ENCODE data around the gene MMP23B.
"Not testable (repeated sequence)": the region's sequence is repeated elsewhere in the genome, so short reads cannot be mapped to it uniquely, and the experiment has no call there.

Gene MMP23B

GRCh38 chr1:1631782-1632420 is at the start of gene MMP23B:
MMP23B (plus strand) TSS chr1:1632173; CDS start chr1:1632219, 46 bp downstream.
- no peaks in the 10 kb centered on the region for H3K9me3 Mint-ChIP-seq

GRCh38 chr1:1582585-1583346 is 49.2 kb upstream of the MMP23B start:
- no peak overlapping the region for H3K4me3 Mint-ChIP-seq

More at GRCh38 chr1:1631782-1632420, at the start of gene MMP23B:
- peak within 1 kb of the TSS; percentile 41 for H3K27ac Mint-ChIP-seq
- peak within 1 kb of the TSS; percentile 66 for H3K4me3 Mint-ChIP-seq
- H3K4me1 Mint-ChIP-seq = peaks cover 3% of the 10 kb centered on the region
- H3K36me3 Mint-ChIP-seq = no peaks in the 10 kb centered on the region
- peaks cover 2% of the 10 kb centered on the region for H3K27me3 Mint-ChIP-seq

GRCh38 chr1:1583347-1584010 is 48.5 kb upstream of the MMP23B start:
- no peaks in the 10 kb centered on the region for H3K9me3 Mint-ChIP-seq
- no peak overlapping the region for H3K4me3 Mint-ChIP-seq
- H3K27me3 Mint-ChIP-seq = peaks cover 1% of the 10 kb centered on the region
- no peaks in the 10 kb centered on the region for H3K36me3 Mint-ChIP-seq
- no peak overlapping the region for H3K27ac Mint-ChIP-seq
- H3K4me1 Mint-ChIP-seq = no peaks in the 10 kb centered on the region

More at GRCh38 chr1:1582585-1583346, 49.2 kb upstream of the MMP23B start:
- Mint-ChIP-seq H3K4me1 (no peaks in the 10 kb centered on the region), H3K27ac (no peak overlapping the region), H3K36me3 (no peaks in the 10 kb centered on the region), H3K27me3 (peaks cover 1% of the 10 kb centered on the region), H3K9me3 (no peaks in the 10 kb centered on the region)

GRCh38 chr1:1591452-1591851 is 40.5 kb upstream of the MMP23B start:
- no peak overlapping the region for H3K27ac Mint-ChIP-seq
- H3K4me1 Mint-ChIP-seq = no peaks in the 10 kb centered on the region
- H3K4me3 Mint-ChIP-seq = no peak overlapping the region
- H3K36me3 Mint-ChIP-seq = no peaks in the 10 kb centered on the region
- H3K27me3 Mint-ChIP-seq = no peaks in the 10 kb centered on the region
- no peaks in the 10 kb centered on the region for H3K9me3 Mint-ChIP-seq

GRCh38 chr1:1593834-1594601 is 38.0 kb upstream of the MMP23B start:
- Mint-ChIP-seq H3K27ac (no peak overlapping the region), H3K36me3 (no peaks in the 10 kb centered on the region), H3K4me1 (peaks cover 9% of the 10 kb centered on the region), H3K4me3 (no peak overlapping the region), H3K9me3 (no peaks in the 10 kb centered on the region), H3K27me3 (no peaks in the 10 kb centered on the region)

GRCh38 chr1:1594602-1595260 is 37.2 kb upstream of the MMP23B start:
- no peaks in the 10 kb centered on the region for H3K27me3 Mint-ChIP-seq

GRCh38 chr1:1595341-1595740 is 36.6 kb upstream of the MMP23B start:
- not testable (repeated sequence) for H3K4me3 Mint-ChIP-seq, H3K36me3 Mint-ChIP-seq, H3K4me1 Mint-ChIP-seq, H3K9me3 Mint-ChIP-seq, H3K27ac Mint-ChIP-seq, H3K27me3 Mint-ChIP-seq

More at GRCh38 chr1:1594602-1595260, 37.2 kb upstream of the MMP23B start:
- Mint-ChIP-seq H3K36me3 (no peaks in the 10 kb centered on the region), H3K4me3 (no peak overlapping the region), H3K9me3 (no peaks in the 10 kb centered on the region), H3K27ac (no peak overlapping the region), H3K4me1 (peaks cover 10% of the 10 kb centered on the region)

- H3K9me3 Mint-ChIP-seq = no peaks in the 10 kb centered on the region
- H3K4me3 Mint-ChIP-seq = no peak overlapping the region
- H3K4me1 Mint-ChIP-seq = peaks cover 10% of the 10 kb centered on the region
- no peak overlapping the region for H3K27ac Mint-ChIP-seq
- no peaks in the 10 kb centered on the region for H3K27me3 Mint-ChIP-seq
- H3K36me3 Mint-ChIP-seq = no peaks in the 10 kb centered on the region
Observed at GRCh38 chr1:1596493-1597274, 35.3 kb upstream of the MMP23B start.

GRCh38 chr1:1597275-1597930 is 34.6 kb upstream of the MMP23B start:
- Mint-ChIP-seq H3K36me3 (no peaks in the 10 kb centered on the region), H3K9me3 (no peaks in the 10 kb centered on the region), H3K27me3 (no peaks in the 10 kb centered on the region), H3K4me3 (peak overlapping the region; percentile 45), H3K4me1 (peaks cover 10% of the 10 kb centered on the region), H3K27ac (no peak overlapping the region)

- Mint-ChIP-seq H3K4me1 (peaks cover 10% of the 10 kb centered on the region), H3K27me3 (no peaks in the 10 kb centered on the region), H3K36me3 (no peaks in the 10 kb centered on the region), H3K4me3 (peak overlapping the region; percentile 45), H3K9me3 (no peaks in the 10 kb centered on the region), H3K27ac (no peak overlapping the region)
Observed at GRCh38 chr1:1598051-1598719, 33.8 kb upstream of the MMP23B start.

- Mint-ChIP-seq H3K27me3 (no peaks in the 10 kb centered on the region), H3K27ac (peak overlapping the region; percentile 85), H3K4me1 (peaks cover 10% of the 10 kb centered on the region), H3K4me3 (peak overlapping the region; percentile 82), H3K9me3 (no peaks in the 10 kb centered on the region), H3K36me3 (no peaks in the 10 kb centered on the region)
Observed at GRCh38 chr1:1598720-1599029, 33.3 kb upstream of the MMP23B start.

GRCh38 chr1:1599030-1599934 is 32.7 kb upstream of the MMP23B start:
- peak overlapping the region; percentile 82 for H3K4me3 Mint-ChIP-seq
- H3K36me3 Mint-ChIP-seq = no peaks in the 10 kb centered on the region
- H3K9me3 Mint-ChIP-seq = no peaks in the 10 kb centered on the region
- no peaks in the 10 kb centered on the region for H3K27me3 Mint-ChIP-seq
- H3K27ac Mint-ChIP-seq = peak overlapping the region; percentile 85
- peaks cover 10% of the 10 kb centered on the region for H3K4me1 Mint-ChIP-seq
